Measurements from ENCODE around the gene ESRP2. TPM values are rescaled to one million over a fixed set of nuclear protein-coding genes. Genes with fewer than 3 reads are reported as not detected.
A peak's percentile ranks its signal among the peaks of the same experiment; 100 is the strongest.

The ESRP2 gene
- total RNA-seq, 1 donor from 2014 or later, result 22.9 TPM

DNA sequence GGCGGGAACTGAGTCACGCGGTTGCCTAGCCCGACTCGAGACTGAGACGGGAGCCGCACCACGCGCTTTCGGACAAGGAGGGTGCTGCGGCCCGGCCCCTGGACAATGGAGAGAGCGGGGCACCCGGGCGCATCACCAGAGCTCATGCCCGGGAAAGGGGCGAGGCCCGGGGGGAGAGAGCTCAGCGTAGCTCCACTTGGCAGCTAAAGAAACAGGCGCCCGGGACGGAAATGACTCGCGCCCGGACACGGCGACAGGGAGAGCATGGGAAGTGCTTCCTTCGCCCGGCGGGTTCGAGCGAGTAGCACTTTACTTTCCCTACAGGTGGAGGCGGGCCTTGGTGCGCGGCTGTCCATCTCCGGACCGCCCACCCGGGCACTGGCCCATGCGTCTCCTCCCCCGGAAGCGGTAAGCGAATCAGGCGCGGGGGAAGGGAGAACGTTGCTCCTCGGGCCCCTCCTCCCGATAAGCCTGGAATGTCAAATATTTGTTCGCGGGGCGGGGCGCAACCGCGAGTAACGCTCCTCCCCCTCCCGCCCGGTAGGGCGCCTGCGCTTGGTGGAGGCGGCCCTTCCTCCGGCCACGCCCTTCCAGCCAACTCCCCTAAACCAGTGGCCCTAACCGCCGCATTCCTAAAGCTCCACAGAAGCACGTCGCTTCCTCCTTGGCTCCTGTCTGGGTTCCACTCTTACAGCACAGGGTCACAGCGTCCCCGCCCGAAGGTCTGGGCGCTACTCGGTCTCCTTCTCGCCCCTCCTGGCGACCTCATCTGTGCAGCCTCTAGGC lies 1.5 kb upstream of the ESRP2 start:
- peak; percentile 97 for DNase-seq

DNA sequence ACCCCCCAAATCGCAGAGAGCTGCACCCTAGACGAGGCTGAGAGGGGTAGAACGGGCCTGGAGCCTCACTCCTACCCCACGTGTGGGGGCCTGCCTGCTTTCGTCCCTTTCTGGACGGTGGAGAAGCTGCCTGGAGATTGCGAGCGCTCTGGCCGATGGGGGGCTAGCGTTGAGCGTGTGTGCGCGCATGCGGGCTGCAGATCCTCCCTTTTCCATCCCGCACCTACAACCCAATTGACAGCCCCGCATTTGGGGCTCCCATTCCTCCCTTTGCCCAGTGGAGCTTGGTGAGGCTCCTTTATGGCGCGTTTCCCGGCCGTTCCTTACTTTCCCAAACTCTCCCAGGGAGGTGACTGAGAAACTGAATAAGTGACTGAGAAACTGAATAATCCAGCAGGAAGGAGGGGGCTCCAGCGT lies 907 bp upstream of the ESRP2 start:
- no peak for DNase-seq

DNA sequence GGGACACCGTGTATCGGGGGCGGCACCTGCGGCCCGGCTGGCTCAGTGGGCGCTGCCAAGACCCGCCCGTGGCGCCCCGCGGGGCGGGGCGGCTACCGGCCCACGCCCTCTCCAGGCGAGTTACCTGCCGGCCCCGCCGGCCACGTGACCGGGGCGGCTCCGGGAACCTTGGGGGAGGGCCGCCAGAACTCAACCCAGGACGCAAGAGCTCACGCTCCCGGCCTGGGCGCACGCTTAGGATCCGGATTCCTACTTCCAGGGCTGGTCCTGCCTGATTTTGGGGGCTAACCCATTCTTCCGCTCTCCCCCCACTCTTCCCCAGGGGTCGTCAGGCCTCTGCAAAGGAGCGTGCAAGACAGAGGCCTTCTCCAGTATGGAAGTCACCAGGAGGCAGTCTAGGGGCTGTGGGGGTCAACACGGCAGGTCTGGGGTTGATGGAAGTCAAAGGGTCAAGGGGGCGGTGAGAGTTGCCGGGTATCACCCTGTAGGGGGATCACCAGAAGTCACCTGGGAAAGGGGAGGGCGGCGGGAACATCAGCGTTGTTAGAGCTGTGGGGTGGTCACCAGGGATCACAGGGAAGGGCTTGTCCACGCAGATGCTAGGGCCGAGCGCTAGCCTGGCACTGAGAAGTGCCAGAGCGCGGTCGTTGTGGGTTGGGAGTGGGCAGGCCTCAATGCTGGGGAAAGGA lies 354 bp upstream of the ESRP2 start:
- DNase-seq, result no peak

DNA sequence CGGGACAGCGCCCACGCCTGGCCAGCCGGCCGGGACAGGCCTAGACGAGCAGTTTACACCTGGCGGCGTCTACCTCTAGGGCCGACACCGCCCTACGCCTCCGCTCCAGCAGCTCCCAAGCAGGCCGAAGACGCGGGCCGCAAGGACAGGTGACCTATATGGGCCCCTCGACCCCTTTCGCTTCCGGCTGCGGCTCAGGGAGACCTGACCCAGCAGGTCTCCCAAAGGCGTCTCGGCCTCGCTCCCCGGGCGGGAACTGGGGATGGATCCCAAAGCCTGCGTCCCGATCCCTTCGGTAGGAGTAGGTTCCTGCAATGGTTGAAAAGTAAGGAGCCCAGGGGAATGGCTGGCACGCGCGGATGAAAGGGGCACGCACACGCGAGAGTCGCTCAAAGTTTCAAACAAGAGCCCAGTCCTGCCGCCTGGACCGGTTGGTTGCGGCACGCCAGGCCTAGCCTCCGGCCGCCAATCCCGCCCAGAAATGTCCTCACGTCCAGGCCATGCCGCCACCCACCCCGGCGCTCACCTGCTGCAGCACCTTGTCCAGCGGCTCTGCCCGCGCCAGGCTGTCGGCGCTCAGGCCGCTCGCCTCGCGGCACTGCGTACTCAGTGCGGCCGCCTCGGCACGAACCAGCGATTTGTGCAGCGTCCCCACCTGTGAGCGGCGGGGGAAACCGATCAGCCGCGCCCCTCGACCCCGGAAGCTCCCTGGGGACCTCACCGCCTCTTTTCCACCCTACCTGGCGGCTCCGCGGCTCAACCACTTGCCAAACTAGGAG lies 630 bp downstream of the ESRP2 start:
- no peak for DNase-seq

DNA sequence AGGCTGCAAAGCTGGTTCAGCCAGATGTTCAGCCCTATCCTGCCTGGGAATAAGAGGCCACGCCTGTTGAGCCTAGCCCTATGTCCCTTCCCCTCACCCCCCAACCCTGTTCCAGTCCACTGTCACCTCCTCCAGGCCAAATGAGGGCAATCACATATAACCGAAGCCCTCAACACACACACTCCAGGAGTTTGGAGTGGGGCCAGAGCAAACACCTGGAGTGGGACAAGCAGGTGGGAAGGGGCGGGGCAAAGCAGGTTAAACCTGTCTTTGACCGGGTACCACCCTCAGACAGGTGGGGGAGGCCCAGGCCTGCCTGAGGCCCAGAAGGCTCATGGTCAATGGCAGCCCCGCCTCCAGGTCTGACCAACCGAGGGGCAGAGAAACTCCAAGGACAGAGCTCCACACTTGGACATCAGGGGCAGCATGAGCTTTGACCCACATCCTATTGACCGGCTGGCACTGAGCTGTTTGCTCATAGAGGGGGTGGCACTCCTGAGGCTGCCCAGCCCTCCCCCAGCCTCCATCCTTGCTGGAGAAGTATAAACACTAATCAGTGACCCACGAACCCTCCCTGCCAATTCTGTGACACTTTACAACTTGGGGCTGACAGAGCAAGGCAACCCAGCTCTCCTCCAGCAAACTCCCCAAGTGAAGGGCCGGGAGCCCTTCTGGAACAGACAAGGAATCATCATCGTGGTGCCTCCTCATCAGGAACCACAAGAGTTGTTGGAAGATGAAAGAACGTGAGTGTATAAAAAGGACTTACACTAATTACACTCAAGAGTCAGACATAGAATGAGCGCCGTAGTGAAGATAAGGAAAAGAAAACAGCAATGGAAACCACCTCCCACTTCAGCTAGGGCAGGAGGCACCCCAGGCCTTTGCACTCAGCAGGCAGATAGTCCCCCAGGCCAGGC lies 1.5 kb downstream of the ESRP2 start:
- DNase-seq, result no peak

DNA sequence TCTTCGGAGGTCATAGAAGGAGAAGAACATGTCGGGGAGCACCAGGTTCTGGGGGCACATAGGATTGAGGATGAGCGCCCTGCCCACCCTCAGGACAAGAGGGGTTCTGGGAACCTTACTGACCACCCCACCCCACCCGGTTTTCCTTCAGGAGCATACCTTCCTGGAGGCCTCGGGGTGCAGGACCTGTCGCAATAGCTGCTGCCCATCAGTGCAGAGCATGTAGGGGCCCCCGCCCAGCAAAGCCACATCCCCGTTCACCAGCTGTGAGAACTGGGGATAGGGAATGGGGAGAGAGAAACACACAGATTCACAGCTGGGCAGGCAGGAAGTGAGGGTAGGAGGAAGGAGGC lies 2.1 kb downstream of the ESRP2 start:
- no peak for DNase-seq

DNA sequence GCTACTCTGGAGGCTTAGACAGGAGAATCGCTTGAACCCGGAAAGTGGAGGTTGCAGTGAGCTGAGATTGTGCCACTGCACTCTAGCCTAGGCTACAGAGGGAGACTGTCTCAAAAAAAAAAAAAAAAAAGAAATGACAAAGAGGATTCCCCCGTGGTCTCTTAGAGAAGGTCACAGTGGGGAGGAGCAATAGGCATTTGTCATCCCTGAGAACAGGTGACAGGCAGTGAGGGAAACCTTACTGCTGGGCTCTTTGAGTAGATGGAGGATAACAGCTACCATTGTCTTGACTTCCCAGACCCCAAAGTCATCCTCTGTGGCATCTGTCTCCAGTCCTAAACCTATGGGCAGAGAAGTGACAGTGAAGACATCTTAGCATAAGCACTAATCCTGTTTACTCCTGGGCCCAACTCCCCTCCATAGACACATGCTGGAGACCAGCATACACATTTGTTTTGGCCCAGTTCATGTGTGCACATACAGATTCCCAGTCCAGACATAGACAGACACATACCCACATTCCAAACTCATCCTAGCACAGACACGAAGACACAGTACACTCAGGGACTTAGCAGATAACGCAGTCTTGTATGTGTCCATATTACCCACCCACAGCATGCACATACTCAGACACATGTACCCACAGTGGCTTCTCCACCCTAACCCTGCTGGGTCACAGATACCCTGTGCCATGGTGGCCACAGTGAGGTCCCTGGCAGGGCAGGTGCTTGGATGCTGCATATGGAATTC lies 2.7 kb downstream of the ESRP2 start:
- no peak for DNase-seq

DNA sequence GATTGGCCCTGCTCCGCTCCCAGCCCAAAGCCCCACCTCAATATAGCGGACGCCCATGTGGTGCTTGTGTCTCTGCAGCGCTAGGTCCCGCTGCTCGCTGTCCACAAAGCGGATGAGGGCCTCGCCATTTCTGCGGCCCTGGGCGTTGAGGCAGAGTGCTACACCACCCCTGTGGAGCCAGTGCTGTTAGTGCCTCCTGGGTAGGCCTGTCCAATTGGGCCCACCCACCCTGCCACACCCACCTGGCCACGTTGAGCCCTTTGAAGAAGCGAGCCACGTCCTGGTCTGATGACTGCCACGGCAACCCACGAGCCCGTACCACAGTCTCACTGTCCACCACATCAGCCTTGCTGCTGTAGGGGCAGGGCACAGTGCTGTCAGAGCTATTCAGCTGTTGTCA lies 3.6 kb downstream of the ESRP2 start:
- no peak for DNase-seq

DNA sequence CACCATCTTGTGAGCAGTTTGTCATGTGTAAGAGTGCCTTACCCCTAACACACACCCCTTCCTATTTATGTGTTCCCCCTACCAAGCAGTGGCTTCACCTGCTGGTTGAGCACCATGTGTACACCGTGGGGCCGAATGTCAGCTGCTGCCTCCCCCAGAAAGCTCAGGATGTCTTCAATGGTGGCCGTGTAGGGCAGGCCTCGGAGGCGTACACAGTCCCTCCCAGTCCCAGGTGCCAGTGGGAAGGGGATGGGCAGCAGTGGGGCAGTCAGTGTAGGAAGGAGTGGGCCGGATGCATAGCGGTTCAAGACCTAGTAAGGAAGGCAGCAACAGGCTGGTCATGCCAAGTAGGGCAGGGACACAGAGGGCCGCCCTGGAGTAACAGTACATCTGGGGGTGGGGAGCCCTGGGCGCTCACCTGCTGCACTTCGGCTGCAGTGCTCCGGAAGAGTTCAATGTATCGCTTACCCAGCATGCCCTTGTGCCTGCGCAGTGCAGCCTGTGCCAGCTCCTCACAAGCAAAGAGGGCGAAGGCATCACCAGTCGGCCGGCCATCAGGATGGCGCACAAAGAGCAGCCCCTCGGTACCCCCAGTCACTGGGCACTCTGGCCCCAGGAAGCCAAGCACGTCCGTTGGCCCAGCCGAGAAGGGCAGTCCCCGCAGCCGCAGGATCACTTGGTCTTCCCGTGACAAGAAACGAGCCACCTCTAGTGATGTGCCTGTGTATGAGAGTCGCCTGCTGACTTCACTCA lies 4.4 kb downstream of the ESRP2 start:
- DNase-seq, result no peak

DNA sequence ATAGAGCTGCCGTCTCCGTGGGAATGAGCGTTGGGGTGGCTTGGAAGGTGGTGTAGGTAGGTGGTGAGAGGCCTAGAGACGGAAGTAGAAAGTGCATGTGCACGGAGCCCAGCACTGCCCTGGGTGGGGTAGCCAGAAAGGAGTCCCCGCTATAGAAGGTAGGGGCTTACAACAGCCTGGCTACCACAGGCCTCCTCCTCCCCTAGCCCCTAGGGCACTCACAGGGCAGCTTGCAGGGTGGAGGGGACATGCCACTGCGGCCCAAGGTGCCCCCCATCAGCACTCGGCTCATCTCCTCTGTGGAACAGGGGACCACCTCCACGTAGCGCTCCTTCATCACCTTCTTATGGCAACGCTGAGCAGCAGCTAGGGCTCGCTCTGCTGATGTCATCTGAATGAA lies 5.0 kb downstream of the ESRP2 start:
- no peak for DNase-seq

DNA sequence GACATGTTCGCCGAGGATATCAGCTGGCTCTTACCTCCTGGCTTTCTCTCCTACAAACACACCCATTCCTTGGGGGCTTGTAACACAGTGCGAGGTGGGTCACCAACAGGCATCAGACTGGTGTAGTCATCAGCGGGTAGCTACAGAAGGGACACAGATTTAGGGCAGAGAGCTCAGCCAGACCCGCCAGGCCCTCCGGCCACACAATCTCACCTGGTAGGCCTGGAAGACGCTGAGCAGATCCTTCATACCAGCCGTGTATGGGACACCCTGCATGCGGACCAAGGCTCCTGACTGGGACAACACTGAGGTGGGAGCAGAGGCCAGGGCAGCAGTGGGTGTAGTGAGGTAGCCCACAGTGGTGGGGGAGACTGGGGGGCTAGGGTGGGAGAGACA lies 5.8 kb downstream of the ESRP2 start:
- no peak for DNase-seq

DNA sequence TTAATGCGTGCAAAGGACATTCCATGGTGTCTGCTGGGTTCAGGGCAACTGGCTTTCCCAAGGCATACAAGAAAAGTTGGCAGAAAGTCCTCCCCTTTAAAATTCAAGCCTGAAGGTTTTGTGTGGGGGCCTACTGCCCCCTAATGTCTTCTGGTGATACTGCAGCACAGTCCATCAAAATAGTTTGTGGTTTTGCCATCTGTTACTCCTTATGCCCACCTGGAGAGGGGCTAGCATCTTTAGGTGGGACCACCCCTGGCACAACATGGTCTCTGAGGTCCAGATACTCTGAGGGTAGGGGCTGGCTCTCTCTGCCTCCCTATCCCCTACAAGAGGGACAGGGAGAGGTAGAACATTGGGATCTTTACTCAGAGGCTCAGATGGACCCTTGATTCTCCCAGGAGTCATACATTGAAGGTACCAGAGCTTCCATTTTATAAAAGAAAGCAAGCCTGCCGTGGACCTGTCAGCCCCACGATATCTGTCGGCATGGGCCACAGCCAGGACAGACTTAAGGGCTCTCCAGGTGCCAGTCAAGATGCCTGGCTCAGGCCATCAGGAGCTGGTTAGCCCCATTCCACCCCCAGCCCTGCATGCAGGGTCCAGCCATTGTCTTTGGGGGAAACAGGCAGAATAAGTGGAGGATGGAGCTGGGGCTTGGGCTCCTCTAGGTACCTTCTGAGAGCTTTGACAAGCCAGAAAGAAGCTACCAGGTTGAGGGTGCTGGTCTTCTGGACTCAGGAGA lies 6.3 kb downstream of the ESRP2 start:
- peak; percentile 47 for DNase-seq

DNA sequence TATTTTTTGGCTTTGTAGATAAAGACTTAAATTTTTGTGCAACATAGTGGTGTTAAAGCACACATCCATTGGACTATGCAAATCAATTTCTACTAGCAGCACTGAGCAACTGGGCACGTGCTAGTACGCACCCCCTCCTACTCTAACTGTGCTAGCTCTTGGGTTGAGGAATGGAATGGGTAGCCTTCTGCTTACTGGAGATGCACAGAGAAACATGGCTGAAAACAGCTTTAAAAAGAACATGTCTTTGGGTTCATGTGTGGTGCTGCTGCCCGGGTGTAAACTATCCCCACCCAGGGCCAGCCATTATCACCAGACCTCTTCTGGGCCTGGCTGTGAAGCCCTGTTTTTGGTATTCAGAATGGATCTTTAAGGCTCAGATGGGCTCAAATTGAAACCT lies 7.3 kb downstream of the ESRP2 start:
- no peak for DNase-seq

DNA sequence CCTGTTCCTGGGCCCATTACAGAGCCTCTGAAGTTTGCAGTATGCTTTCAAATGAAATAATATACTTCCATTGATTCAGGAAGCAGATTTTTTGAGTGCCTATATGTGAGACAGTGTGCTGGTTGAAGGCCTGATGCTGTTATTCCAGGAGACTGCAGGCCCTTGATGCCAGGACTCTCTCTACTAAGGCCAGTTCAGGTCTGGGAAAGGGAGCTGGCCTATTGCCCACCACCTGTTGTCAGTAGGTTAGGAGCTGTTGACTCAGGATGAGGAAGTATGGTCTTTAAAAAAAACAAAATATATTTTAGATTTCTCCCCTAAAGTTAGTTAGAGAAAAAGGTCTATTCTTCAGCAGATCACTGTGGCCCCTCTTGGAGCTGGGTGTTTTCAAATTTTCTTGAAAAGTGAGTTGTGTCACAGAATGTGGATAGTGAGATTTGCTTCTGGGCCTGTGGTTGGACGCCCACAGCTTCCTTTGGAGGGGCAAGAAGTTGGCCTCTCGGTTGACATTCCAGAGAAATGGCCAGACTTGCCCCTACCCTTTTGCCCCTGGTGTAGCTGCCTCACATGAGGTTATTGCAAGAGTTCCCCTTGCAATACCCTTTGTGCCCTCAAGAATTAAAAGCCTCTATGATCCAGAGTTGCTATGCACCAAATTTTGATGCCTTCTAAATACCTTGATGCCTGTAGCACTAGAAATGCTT lies 7.9 kb downstream of the ESRP2 start:
- DNase-seq, result no peak

DNA sequence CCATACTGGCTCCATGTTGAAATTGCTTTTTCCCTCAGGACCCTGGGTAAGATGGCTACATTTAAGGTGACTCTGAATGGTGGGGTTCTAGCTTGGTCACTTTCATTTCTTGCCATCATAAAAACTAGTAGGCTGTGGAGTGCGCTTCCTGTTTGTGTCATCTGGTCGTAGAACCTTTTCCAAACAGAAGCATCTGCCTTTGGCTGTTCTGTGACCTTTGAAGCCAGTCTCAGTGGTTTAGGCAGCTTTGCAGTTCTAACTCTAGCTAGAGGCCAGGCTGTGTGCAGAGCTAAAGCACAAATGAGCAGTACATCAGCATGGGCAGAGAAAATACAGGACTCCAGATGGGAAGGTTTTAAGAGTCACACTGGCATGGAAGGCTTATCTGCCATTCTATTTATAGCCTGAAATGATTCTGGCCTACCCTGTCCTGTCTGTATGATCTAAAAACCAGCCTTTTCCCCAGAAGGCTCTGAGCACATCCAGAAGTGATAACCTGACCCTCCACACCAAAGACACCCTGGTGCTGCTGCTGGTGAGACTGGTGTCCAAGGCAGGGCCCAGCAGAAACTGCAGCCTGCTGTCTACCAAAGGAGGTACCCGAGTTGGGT lies 8.6 kb downstream of the ESRP2 start:
- DNase-seq, result no peak

DNA sequence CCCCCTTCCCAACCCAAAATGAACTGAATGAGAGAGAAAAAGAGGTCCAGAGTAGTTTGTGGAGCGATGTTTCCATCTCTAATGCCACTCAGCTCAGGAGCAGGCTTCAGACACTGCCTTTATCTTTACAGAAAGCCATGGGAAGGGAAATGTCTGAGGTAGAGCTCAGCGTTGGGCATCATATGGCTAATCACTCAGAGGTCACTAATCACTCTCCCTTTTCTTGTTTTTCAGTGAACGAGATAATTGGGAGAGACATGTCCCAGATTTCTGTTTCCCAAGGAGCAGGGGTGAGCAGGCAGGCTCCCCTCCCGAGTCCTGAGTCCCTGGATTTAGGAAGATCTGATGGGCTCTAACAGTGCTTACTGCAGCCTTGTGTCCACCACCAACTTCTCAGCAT lies 9.8 kb downstream of the ESRP2 start:
- no peak for DNase-seq

DNA sequence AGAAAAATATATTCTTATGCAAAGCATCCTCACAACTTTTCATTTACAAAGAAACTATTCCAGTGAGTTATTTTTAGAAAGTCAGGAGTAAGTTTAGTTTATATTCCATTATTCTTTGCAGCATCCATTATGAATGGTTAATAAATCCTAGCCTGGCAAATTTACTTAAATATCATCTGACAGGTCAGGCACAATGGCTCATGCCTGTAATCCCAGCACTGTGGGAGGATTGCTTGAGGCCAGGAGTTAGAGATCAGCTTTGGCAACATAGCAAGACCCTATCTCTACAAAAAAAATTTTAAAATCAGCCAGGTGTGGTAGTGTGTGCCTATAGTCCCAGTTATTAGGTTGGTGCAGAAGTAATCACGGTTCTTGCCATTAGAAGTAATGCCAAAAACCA lies 12.9 kb downstream of the ESRP2 start:
- DNase-seq, result no peak

DNA sequence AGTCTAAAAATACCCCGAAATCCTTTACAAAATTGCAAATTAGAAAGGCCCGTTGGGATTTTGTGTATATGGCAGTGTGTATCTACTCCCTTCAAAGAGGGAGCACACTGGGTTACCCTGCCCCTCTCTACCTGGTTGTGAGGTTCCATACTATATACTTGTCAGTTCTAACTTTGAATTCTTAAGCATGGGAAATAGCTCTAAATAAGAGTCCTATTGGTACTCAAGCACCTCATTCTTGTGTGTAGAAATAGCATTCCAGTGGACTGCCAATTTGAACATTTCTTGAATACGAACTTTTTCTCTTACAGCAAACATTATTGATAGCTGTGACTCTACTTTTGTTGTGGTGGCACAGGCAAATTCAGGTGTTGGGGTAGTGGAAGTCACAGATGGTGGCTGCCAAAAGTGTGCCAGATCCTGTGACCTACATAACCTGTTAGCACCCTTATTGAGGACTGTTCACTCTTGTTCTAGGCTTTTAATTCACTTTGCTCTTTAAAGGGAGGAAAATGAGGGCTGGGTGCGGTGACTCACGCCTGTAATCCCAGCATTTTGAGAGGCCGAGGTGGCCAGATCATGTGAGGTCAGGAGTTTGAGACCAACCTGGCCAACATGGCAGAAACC lies 16.1 kb downstream of the ESRP2 start:
- no peak for DNase-seq
